Astrocyte of the cerebellum (primary cell): ENCODE measurements around the gene FAM221B.

Experiments
- DNase-seq: peaks from one replicate; pipeline ENCODE4 v3.0.0-alpha.2; 2011; ENCODE audit warnings: low read depth
- H3K4me3 ChIP-seq: 2 replicates; pipeline ENCODE4 v1.5.1; 2011; ENCODE audit warnings: mild to moderate bottlenecking, low read depth, low read length, moderate library complexity
- CTCF ChIP-seq: IDR thresholded peaks from 2 replicates; pipeline ENCODE4 v1.5.1; 2012; ENCODE audit warnings: low read length, low read depth, moderate library complexity, mild to moderate bottlenecking; ENCODE audit errors: missing control alignments
- in situ Hi-C: cut with HindIII; loops from 2 replicates; pipeline ENCODE4 v1.10.0; 2017; ENCODE audit warnings: low sequenced_read_pairs

The FAM221B gene

DNA sequence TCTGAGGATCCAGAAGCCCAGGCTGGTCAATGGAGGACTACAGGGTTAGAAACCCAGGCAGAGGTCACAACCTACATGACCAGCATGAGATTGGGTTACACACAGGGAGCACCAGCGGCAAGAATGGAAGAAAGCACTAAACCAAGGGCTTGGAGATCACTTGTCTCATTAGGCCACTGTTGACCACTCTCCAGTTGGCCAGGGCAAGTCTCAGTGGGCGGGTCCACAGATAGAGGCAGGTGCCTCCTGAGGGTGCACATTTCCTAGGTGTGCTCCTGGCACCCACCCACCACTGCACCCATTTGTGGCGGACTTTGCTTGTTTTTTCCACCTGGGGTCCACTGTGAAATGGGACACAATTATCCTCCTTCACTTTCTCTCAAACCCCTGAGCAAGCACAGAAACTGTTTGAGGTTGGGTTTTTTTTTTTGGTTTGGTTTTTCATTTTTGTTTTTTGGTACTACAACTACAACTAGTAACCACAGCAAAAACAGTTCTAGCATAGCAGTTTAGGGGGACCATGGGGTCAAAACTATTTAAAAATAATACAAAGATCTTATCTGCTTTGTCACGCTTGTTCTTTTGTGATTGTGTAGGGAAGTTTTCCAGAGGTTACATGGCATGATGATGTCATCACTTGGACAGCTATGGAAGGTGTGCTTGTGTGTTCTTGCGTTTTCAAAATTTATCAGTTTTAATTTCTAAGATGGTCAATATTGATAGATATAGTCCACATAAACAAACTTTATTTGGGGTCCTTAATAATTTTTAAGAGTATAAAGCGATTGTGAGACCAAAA lies 31.0 kb downstream of the FAM221B start:
- no peak overlapping the region for H3K4me3 ChIP-seq
- no peak for TF ChIP-seq CTCF
- no peak for DNase-seq
- in situ Hi-C loops = no loop called here

- DNase-seq = no peak
- in situ Hi-C loops = no loop called here
- H3K4me3 ChIP-seq = no peak overlapping the region
- no peak for TF ChIP-seq CTCF
Measured at GRCh38 chr9:35795695-35796094, 32.8 kb downstream of the FAM221B start.

DNA sequence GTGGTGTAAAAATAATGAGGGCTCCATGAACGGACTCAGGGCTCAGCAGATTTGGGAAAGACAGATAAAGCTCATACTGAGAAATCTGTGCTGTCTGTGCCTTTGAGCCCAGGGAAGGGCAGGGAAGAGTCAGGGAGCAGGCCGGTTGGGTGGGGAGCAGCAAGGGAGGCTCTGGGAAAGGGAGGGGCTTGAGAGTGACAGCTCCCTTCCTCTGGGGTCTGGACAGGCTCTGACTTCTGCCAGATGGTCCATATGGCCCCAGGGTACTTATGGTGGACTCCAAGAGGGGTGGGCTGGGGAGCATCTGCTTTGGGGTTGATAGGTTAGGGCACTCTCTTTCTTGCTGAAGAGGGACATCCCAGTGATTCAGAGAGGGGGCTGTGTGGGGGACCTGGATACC lies 35.1 kb downstream of the FAM221B start:
- in situ Hi-C loops = no loop called here
- TF ChIP-seq CTCF = no peak
- peak overlapping the region; percentile 46 for H3K4me3 ChIP-seq
- no peak for DNase-seq

DNA sequence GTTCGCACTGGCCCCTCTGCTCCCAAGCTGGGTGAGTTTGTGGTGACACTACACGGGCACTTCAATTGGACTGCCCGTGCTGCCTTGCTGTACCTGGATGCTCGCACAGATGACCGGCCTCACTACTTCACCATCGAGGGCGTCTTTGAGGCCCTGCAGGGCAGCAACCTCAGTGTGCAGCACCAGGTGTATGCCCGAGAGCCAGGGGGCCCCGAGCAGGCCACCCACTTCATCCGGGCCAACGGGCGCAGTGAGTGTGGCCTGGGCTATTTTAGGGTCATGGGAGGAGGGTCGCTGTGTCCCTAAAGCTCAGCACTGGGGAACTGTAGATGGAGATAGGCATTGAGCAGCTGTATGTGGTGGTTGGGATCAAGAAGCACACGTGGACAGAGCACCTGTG lies 35.7 kb downstream of the FAM221B start:
- in situ Hi-C loops = no loop called here
- H3K4me3 ChIP-seq = peak overlapping the region; percentile 46
- TF ChIP-seq CTCF = no peak
- no peak for DNase-seq

- in situ Hi-C loops = no loop called here
Measured at GRCh38 chr9:35792024-35792813, 36.3 kb downstream of the FAM221B start.

More at GRCh38 chr9:35792024-35792813, 36.3 kb downstream of the FAM221B start:
- TF ChIP-seq CTCF = no peak
- DNase-seq = no peak
- peak overlapping the region; percentile 46 for H3K4me3 ChIP-seq
